Vagina (tissue), 2 donors: ENCODE data around the gene FAM180A.

Experiments used
- CTCF ChIP-seq, 3 experiments: fragments of 450-650 bp in 2 of 3; fragments of 200-600 bp in 1 of 3; sonication (generic) in 1 of 3; IDR thresholded peaks; one replicate each; pipeline ENCODE4 v1.5.1; 2017 to 2019; ENCODE audit warnings: antibody characterized with exemption in 3 of 3, mild to moderate bottlenecking in 2 of 3, moderate library complexity in 2 of 3
- POLR2A ChIP-seq, 2 donors: fragments of 450-650 bp; IDR thresholded peaks; one replicate each; pipeline ENCODE4 v1.6.1; 2017; ENCODE audit warnings: antibody characterized with exemption in 2 of 2, mild to moderate bottlenecking in 2 of 2, moderate library complexity in 2 of 2

DNA sequence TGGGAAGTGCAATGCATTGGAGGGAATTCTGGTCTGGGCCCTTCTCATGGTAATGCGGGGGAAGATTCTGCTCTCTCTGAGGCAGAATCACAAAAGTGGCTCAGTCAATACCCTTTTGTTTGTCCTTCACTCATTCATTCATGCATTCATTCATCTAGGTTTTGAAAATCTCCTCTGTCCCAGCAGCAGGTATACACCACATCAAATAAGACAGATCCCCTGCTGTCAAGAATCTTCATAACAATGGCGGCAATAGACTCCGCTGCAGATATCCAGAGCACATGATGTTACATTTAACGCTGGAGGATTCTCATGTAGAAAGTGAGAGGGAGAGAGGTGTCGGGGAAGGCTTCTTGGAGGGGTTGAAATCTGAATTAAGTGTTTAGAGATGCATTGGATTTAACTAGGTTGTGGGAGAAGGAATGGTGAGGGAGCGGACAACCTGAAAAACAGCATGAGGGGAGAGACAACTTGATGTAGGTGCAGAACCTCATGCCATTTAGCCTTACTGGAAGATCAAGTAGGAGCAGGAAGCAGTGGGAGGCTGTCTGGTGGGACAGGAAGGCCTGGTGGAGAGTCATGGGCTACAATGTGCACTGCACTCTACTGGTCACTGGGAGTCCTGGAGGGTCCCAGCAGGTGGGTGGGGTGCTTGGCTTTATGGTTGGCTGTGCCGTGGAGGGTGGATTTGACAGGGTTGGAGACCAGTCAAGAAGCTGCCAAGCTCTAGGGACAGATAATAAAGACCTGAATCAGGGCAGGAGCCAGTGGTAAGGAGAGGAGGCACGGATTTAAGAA, 5.2 kb upstream of the FAM180A start:
- TF ChIP-seq CTCF (IDR thresholded peaks at IDR 0.05) (no peak), POLR2A (IDR thresholded peaks at IDR 0.05) (no peak)
